ENCODE data around the gene BMP7.
"Not testable (repeated sequence)": the region's sequence is repeated elsewhere in the genome, so short reads cannot be mapped to it uniquely, and the experiment has no call there.

The BMP7 gene

DNA sequence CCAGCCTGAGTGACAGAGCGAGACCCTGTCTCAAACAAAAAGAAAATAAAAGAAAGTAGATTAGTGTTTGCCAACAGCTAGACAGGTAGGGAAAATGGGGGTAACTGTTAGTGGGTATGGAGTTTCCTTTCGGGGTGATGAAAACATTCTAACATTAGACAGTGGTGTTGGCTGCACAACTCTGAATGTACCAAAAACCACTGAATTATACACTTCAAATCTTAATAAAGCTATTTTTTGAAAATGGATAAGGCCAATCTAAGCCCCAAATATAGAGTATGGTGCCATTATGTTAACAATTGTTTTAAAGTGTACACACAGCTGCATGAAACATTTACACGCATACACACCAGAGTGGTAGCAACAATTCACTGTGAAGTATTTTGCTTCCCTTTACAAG, 57.0 kb downstream of the BMP7 start:
- DNase-seq: no peak

DNA sequence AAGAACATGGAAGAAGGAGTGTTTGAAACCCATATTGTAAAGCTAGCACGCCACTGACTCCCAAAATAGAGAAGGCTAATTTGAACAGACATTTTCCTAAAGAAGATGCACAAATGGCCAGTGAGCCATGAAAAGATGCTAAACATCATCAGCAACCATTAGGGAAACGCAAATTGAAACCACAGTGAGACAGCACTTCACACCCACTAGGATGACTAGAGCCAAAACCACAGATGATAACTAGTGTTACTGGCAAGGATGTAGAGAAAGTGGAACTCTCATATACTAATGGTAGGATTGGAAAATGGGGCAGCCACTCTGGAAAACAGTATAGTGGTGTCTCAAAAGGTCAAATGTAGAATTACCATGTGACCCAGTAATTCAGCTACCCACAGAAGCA, 58.2 kb downstream of the BMP7 start:
- DNase-seq: no peak

DNA sequence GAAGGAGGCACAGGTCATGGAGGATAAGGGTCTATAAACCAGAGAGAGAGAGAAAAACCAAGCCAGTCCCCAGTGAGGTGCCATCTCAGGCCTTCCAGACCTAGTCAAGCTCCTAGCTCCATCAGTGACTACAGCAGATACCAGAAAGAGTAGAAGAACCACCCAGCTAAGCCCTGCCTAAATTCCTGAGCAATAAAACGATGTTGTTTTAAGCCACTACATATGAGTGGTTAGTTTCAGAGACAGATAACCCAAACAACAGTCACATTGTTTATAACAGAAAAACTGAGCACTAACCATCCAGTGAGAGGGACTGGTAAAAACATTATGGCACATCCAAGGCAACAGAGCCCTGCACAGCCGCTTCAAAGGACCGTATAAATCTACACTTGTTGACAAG, 59.2 kb downstream of the BMP7 start:
- DNase-seq: no peak

DNA sequence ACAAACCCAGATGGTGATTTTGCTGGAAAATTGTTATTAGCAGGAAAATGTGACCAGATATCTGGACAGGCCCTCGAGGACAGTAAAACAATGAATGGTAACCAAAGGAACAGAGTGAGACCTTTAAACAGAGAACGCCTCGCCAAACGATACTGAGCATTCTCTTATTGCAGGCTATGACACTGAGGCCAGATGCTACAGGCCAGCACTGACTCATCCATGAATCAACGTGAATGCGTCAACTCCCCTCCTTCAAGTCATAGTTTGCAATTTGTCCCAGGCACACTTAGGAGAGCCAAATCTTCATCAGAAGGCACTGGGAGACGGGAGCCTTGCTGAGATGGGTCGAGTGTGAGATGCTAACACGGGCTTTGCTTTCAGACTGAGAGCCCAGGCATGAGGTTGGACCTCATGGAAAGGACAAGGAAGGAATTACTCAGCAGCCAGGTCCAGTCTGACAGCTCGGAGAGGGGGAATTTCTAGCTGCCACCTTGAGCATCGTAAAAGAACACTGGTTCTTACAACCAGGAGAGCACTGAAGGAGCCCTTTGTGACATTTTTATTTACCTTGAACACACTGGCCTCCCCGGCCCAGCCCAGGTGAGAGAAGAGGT, 60.7 kb downstream of the BMP7 start:
- DNase-seq: no peak

DNA sequence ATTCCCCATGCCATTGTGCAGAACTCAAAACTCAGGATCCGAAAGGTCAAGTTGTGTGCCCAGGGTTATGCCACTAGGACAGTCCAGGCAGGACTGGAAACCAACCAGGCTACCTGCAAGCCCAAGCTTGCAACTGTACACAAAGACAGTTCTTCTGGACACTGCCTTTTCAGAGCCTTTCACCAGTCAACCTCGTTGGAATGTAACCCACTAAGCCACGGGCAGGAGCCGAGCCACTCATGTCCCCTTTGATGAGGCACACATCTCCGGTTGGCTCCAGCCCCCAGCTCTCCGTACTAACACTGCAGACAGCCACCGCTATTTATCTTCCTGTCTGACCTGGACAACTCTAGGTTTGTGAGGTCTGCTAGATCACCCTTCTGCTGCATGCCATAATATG, 62.5 kb downstream of the BMP7 start:
- DNase-seq: no peak

DNA sequence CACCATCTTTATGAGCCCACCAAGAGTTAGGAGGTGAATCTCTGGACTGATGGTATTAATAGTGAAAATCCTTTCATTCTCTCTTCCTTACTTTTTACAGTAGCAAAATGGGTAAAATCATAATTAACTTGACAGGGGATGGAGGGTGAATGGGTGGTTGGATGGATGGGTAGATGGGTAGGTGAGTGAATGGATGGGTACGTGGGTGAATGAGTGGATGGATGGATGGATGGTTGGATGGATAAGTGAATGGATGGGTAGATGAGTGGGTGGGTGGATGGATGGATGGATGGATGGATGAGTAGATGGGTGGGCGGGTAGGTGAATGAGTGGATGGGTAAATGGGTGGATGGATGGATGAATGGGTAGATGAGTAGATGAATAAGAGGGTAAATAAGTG, 63.2 kb downstream of the BMP7 start:
- no peak for DNase-seq

DNA sequence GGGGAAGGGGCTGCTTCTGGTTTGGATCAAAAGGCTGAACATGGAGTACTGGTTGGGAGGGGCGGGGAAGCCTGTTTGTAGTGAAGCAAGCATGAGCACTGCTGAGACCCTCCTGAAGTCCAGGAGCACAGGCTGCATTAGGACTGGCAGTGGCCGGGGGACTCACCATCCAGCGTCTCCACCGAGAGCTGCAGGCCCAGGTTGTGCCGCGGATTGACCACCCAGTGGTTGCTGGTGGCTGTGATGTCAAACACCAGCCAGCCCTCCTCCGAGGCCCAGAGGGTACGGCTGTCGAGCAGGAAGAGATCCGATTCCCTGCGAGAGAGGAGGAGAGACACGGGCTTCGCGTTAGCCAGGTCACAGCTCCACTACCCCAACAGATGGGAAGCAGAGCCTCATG, 64.1 kb downstream of the BMP7 start:
- DNase-seq: no peak

DNA sequence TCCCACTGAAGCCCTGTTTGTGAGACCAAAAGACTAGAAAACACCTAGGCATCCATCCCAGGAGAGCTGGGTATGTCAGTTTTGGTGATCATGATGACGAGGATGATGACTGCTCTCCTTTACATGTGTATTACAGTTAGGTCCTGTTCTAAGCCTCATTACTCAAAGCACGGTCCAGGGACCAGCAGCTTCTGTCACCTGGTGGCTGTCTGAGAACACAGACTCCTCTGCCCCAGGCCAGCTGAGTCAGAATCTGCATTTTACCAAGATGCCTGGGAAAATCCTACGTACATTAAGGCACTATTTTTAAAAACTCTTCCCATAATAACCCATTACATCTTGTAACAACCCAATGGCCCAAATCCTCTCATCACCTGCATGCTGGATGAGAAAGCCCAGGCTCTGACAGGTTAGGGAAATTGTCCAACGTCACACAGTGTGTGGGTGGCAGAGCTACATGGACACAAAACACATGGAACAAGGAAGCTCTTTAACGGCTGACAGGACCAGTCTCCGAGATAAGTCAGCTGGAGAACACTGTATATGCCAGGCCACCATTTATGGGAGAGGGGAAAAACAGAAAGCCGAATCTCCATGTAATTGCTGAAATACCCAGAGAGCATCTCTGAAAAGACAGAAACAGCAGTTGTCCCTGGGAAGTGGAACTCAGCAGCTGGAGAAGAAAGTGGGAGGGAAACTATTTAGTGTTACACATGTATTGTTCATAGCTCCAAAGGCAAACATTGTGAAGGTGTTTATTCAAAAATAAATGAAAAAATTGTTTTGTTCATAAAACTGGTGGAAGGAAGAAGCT, 65.4 kb downstream of the BMP7 start:
- no peak for DNase-seq

DNA sequence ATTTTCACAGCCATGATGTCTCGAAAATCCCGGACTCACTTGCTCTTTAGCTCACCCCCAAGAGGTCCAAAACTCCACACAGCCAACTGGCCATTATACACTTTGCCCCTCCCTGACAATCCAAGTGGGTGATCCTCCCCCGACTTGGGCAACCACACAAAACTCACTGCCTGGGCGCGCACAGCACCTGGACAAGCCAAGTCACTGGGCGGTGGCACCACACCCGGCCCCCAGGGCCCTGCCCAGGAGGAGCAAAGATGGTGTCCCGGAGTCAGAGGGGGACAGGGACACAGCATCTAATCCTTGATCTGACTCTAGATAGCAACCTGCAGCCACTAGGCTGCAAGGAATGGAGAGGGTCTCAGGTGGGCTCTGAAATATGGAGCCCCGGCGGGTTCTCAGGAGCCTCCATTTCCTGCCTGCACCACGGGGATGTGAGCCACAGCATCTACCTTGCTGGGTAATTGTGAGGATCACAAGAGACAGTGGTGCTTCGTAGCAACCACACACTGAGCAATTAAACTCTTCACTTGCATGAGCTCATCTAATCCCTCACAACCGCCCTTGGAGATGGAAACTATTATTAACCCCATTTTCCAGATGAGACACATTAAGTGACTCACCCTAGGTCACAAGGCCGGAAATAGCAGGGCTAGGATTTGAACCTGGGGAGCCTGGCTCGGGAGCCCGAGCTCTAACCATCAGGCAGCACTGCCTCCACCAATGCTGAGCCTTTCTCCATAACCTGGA, 66.6 kb downstream of the BMP7 start:
- no peak for DNase-seq

DNA sequence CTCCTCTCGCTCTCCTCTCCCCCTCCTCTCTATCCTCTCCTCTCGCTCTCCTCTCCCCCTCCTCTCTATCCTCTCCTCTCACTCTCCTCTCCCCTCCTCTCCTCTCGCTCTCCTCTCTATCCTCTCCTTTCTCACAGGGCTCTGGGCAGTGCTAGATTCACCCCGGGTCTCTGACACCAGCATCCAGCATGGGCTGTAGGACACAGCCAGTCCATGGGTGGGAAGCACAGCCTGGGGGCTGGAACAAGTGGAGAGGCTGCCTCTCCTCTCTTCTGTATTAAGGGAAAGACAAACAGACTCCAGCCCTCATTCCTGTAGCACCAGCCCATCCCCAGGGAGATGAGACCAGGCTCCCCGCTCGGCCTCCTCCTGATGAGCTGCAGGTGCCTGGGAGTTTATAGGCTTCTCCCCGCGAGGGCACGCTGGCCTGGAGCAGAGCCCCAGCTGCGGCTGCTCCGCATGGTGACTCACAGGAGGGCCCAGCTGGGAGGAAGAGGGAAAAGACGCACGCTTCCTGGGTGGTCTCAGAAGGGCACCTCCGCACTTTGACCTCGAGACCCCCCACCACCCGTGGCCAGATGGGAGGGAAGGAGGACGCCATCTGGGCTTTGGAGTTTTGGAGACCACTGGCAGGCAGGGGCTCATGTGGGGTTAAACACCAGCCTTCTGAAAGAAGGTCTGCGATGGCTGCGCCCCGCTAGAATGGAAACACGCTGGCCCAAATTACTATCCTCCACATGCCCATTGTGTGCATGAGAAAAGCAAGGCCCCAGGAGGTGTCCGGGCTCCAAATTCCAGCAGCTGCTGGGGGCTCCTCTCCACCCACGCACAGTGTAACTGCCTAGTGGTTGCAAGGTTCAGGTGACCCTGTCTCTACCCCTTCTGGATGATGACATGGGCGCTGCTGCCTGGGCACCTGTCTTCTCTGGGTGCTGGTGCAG, 68.0 kb downstream of the BMP7 start:
- DNase-seq: no peak

DNA sequence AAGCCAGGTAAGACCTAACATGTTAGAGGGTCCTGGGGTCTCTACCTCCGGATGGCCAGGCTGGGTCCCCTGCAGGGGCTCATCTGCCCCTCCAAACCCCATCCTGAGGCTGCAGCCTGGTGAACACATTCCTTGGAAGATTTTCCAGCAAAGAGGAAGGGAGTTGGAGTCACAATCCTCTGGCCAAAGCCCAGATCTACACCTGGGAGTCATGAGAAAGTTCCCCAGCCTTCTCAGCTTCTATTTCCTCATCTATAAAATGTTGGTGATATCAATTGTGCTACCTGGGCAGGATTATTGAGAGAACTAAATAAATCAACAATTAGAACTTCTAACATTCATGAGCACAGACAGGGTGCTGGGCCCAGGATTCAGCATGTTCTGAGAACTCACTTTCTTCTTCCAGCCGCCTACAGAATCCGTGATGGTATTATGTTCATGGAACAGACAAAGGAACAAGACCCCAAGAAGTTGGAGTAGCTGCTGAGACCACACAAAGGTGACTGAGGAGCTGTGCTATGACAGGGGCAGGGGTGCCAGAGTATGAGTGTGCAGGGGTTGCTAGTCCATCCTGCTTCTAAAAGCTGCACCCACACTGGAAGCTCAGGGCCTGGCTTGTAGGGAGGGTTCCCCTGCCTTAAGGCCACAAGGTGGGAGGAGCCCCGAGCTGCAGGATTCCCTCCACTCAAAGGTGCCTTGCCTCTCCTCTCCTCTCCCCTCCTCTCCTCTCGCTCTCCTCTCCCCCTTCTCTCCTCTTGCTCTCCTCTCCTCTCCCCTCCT, 68.9 kb downstream of the BMP7 start:
- DNase-seq: no peak

DNA sequence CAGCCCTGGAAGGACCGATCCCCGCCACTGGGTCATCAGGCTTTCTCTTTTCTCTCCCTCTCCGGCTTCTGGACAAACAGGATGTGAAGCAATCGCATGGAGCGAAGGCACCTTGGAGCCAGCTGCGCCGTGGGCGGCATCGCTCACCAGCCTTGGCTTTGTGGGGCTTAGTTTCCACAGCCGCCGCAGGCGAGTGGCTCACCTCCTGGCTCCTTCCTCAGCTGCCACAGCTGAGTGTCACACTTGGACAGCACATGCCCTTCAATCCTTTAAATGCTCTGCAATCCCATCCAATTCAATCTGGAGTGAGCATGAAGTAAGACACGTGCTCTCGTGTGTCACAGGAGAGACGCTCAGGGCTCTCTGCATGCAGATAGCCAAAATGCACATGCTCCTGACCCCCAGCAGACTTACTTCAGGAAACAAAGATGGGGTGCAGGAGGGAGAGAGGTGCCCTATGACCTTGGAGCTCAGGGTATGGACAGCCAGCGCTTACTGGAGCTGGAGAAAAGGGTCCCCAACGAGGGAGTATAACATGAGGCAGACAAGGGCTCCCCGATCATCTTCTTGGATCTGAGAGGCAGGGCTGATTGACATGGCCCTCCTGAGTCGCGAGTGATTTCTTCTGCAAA, 70.9 kb downstream of the BMP7 start:
- no peak for DNase-seq

DNA sequence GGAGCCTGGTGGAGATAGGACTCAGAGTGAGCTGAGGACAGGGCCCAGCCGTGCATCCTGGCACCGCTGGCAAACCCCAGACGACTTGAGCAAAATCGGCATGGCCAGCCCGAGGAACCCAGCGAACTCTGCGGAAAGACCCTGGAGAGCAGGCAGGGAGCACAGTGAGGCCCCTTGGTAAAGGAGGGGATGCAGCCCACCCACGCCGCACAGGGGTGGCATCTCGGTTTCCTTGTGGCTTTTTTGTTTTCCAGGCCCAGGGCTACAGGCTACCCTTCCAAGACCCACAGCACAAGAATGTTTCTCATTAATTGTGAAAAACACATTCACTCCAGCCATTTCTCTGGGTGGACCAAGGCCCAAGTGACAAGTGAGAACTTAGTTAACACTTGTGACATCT, 71.4 kb downstream of the BMP7 start:
- DNase-seq: no peak

DNA sequence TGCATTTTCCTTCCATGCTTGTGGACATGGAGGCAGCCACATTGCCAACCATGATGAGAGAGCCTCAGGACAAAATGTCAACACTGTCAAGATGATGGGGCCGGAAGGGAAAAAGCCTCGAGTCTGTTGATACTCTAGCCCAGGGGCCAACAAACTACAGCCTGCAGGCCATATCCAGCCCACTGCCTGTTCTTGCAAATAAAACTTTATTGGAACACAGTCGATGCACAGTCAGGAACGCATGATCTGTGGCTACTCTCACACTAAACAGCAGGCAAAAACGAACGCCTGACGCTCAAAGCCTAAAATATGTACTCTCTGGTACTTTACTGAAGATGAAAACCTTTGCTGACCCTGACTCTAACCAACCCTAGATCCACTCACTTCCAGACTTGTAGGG, 72.3 kb downstream of the BMP7 start:
- DNase-seq: no peak

DNA sequence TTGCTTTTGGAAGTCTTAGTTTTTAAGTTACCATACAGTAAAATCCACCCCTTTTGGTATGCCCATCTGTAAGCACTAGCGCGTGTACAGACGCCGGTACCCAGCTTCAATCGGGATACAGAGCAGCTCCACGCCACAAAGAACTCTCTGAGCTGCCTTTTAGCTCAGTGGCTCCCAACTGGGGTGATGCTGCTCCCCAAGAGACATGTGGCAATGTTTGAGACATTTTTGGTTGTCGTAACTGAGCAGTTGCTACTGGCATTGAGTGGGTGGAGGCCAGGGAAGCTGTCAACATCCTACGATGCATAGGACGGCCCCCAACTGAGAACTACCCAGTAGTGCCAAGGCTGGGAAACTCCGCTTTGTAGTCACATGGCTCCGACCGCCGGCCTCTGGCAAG, 73.3 kb downstream of the BMP7 start:
- DNase-seq: no peak

DNA sequence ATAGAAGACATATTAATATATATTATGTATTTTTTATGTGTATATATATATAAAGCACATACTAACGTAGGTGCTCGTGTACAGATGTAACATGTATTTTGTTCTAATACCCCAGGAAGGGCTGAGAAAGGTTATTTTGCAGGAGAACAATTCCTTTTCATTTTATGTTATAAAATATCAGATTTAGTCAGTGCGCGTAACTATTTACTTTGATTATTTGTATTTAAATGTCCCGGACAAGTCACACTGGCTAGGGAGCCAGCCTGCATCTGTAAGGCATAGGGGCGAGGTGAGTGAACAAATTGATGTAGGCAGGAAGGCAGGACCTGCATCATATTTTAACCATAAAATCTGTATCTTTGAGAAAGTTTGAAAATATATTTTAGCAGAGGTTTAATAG, 74.1 kb downstream of the BMP7 start:
- no peak for DNase-seq

DNA sequence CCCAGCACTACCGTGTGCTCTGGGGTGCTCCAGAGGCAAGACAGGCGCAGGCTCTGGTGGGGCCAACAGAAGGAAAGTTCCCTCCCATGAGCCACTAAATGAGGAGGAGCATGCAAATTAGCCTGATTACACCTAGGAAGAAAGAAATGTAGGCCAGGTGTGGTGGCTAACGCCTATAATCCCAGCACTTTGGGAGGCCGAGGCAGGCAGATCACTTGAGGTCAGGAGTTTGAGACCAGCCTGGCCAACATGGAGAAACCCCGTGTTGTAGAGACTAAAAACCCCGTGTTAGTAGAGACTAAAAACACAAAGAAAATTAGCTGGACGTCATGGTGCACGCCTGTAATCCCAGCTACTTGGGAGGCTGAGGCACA, 75.2 kb downstream of the BMP7 start:
- DNase-seq: not testable (repeated sequence)

DNA sequence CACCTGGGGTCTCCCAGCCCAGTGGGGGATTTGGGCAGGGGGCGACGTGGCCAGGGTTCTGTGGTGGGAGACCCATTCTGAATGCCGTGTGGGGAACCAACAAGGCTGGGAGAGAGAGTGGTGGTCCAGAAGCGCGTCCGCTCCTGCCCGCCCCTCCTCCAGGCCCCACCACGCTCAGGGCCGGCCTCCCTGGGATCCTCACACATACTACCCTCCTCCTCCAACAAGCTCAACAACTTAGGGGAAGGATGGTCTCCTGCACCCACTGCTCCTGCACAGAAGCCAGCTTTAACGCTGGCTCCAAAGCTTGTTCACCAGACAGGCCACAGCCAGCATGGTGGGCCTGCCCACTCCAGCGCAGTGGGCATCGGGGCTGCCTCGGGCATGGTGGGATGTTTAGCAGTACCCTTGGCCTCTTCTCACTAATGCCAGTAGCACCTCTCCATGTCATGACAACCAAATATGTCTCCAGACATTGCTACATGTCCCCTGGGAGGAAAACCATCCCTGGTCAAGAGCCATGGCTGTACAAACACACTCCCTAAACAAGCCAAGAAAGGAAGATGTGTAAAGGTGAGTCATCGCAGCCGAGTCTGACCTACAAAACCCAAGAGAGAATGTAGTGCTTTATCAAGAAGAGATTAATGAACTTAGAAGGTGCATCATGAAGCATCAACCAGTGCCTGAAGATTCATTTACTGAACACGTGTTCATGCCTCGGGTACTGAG, 75.7 kb downstream of the BMP7 start:
- DNase-seq: no peak

DNA sequence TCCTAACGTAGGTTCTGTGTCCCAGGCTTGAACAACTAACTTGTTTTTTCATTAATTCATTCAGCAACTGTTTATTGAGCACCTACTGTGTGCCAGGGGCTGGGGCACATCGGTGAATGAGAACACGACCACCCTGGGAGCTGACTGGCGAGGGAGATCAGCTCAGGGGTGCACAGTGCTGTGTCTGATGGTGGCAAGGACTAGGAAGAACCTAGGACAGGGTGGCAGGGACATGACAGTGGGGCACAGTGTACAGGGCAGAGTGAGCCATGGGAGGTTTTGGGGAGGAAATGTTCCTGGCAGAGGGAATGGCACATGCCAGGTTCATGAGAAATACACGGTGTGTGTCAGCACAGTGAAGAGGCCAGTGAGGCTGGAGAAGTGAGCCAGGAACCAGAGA, 76.7 kb downstream of the BMP7 start:
- no peak for DNase-seq

DNA sequence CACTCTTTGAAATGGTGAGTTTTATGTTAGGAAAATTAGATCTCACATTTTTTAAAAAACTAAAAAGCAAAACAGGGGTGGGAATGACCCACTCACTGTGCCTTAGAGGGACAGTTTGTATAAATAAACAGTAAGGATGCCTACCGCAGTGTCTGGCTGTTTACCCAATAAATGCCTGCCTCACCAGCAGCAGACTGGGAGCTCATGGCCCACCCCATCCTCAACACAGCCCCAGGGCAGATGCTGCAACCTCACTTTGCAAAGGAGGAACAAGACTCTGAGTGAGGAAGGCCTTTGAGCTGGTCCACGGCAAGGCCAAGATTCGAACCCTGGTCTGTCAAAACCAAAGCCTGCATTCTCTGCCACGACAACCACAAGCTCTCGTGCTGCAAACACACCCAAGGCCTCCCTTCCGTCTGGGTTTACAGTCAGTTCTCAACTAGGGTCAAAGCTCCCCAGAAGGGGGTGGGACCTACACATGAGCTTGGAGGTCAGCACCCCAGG, 77.8 kb downstream of the BMP7 start:
- DNase-seq: no peak

DNA sequence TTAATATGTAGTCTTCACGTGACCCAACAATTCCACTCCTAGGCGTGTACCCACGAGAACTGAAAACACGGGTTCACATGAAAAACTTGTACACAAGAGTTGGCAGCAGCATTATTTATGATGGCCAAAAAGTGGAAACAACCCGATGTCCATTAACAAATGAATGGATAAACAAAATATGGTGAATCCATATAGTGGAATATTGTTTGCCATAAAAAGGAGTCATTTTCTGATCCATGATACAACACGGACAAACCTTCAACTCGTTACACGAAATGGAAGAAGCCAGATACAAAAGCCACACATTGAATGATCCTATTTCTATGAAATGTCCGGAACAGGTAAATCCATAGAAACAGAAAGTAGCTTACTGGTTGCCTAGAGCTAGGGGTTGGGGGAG, 78.4 kb downstream of the BMP7 start:
- no peak for DNase-seq
